Upper lobe of right lung (tissue), 1 donor: ENCODE results near the gene SOCS6. TPM values are rescaled to one million over a fixed set of nuclear protein-coding genes. Genes with fewer than 3 reads are reported as not detected.

Experiments used
- ATAC-seq: fragments of 200-7000 bp; cut with Tn5 transposase; one replicate; pipeline ENCODE4 v1.9.1; 2020; ENCODE audit warnings: mild to moderate bottlenecking, moderate library complexity
- DNase-seq: peaks from one replicate; pipeline ENCODE4 v3.0.0-alpha.2; 2020
- H3K27ac ChIP-seq: fragments of 200-600 bp; one replicate; pipeline ENCODE4 v1.8.0; 2022
- H3K27me3 ChIP-seq: fragments of 200-600 bp; one replicate; pipeline ENCODE4 v1.8.0; 2022; ENCODE audit warnings: mild to moderate bottlenecking
- H3K36me3 ChIP-seq: fragments of 200-600 bp; one replicate; pipeline ENCODE4 v1.8.0; 2022
- H3K4me1 ChIP-seq: fragments of 200-600 bp; one replicate; pipeline ENCODE4 v1.8.0; 2022
- H3K4me3 ChIP-seq: fragments of 200-600 bp; one replicate; pipeline ENCODE4 v1.8.0; 2022; ENCODE audit warnings: mild to moderate bottlenecking
- H3K9me3 ChIP-seq: fragments of 200-600 bp; one replicate; pipeline ENCODE4 v1.8.0; 2022
- CTCF ChIP-seq: fragments of 200-600 bp; IDR thresholded peaks from one replicate; pipeline ENCODE4 v1.8.0; 2022; ENCODE audit warnings: antibody characterized with exemption
- intact Hi-C: fragments of 100-400 bp; cut with DNase I; formaldehyde crosslinking; loops from one replicate; pipeline ENCODE4 v1.11.0; 2022
- total RNA-seq: library from RNA; stranded (reverse); fragmentation: NEBNext Ultra II Directional; extraction: Animal tissue kit (Norgen Biotek cat#: 25700); gene quantifications from one replicate; pipeline ENCODE4 v1.2.1, GENCODE V29; 2021
- donor health status: DM: no; HTN: yes; CAD: no; lungs with severe emphysema.

The SOCS6 gene
- total RNA-seq, 1 donor from 2014 or later, result 20.9 TPM

GRCh38 chr18:70280007-70280925 lies 8.6 kb upstream of the SOCS6 start:
- DNase-seq (no peak), ATAC-seq (peak; percentile 35)
- Histone ChIP-seq H3K9me3 (no peaks in the 10 kb centered on the region), H3K4me3 (no peak overlapping the region), H3K27me3 (no peaks in the 10 kb centered on the region), H3K4me1 (no peaks in the 10 kb centered on the region), H3K36me3 (no peaks in the 10 kb centered on the region), H3K27ac (no peak overlapping the region)
- intact Hi-C loops, result no loop called here
- no peak for TF ChIP-seq CTCF

DNA sequence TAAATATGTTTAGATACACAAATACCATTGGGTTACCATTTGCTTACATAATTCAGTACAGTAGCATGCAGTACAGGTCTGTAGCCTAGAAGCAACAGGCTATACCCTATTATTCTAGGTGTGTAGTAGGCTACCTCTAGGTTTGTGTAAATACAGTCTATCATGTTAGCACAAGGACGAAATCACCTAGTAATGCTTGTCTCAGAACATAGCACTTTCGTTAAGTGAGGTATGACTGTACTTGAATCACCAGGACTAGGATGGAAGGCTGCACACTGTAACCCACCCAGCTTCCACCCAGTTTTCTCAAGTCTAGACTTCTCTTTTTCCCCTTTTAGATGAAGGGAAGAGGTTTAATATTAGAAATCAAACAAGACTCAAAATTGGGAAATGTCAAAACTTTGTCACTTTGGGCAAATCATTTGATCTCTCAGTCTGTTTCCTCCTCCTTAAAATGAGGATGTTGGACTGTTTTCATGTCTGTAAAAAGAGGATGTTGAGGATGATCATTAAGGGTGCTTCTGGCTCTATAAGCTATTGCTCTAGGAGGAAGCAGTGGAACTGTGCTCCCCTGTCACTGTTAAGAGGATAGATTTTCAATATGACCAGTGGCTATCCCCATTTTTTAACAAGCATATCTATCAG lies 3.7 kb upstream of the SOCS6 start:
- Histone ChIP-seq H3K27me3 (no peaks in the 10 kb centered on the region), H3K4me1 (peaks cover 2% of the 10 kb centered on the region), H3K27ac (no peak overlapping the region), H3K9me3 (no peaks in the 10 kb centered on the region), H3K4me3 (no peak overlapping the region), H3K36me3 (no peaks in the 10 kb centered on the region)
- peak; percentile 49 for ATAC-seq
- no peak for DNase-seq
- no peak for TF ChIP-seq CTCF
- intact Hi-C loops, result no loop called here

DNA sequence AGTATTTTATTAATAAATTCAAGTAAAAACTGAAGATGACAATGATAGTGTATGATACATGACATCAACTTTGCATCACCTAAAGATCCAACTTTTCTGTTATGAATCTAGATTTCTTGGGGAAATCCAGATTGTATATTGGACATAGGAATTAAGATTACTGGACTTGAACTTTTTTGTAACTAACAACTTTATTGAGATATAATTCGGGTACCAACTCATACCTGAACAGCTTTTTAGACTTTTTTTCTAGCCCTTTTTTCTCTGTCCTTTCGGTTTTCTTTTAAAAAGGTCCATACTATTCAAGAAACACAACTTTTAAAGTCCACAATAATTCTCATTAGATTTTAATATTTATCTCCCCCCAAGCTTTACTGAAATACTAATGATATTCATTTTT lies 1.1 kb upstream of the SOCS6 start:
- TF ChIP-seq CTCF, result no peak
- DNase-seq (no peak), ATAC-seq (no peak)
- no peaks in the 10 kb centered on the region for H3K27me3 ChIP-seq
- H3K4me3 ChIP-seq, result no peak overlapping the region
- H3K27ac ChIP-seq, result no peak overlapping the region
- no peaks in the 10 kb centered on the region for H3K9me3 ChIP-seq
- intact Hi-C loops, result no loop called here
- H3K4me1 ChIP-seq, result peaks cover 27% of the 10 kb centered on the region
- H3K36me3 ChIP-seq, result no peaks in the 10 kb centered on the region

DNA sequence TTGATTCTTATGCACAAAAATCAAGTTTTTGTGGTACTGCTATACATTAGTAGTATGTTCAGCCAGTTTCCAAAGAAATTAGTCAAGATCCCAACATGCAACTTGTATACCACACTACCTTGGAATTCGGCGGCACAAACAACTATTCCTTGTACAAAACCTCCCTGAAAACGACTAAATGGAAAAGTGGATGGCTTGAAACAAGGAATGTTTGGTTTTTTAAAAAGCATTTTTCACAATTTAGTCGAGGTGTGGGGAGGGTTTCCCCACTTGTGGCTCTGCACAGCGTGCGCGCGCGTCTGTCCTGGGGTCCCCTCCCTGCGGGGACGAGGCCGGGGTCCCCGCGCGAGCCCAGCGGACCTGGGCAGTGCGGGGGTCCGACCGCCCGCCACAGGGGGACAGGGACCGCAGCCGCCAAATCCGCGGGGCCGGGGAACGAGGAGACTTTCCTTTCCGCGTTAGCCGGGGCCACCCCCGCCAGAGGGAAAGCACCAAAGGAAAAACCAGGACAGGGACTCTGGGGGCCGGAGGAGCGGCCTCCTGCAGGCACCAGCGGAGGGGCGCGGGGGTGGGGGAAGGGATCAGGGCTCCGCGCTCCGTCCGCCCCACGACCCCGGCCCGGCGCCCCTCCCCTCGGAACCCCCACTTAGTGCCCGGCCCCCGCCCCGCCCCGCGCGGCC lies 534 bp upstream of the SOCS6 start:
- ATAC-seq, result peak; percentile 23
- no peaks in the 10 kb centered on the region for H3K36me3 ChIP-seq
- no peaks in the 10 kb centered on the region for H3K27me3 ChIP-seq
- intact Hi-C loops, result no loop called here
- peak; percentile 78 for DNase-seq
- peak overlapping the region; percentile 63 for H3K4me3 ChIP-seq
- H3K4me1 ChIP-seq, result peaks cover 32% of the 10 kb centered on the region
- TF ChIP-seq CTCF, result no peak
- H3K9me3 ChIP-seq, result no peaks in the 10 kb centered on the region
- H3K27ac ChIP-seq, result peak overlapping the region; percentile 90

DNA sequence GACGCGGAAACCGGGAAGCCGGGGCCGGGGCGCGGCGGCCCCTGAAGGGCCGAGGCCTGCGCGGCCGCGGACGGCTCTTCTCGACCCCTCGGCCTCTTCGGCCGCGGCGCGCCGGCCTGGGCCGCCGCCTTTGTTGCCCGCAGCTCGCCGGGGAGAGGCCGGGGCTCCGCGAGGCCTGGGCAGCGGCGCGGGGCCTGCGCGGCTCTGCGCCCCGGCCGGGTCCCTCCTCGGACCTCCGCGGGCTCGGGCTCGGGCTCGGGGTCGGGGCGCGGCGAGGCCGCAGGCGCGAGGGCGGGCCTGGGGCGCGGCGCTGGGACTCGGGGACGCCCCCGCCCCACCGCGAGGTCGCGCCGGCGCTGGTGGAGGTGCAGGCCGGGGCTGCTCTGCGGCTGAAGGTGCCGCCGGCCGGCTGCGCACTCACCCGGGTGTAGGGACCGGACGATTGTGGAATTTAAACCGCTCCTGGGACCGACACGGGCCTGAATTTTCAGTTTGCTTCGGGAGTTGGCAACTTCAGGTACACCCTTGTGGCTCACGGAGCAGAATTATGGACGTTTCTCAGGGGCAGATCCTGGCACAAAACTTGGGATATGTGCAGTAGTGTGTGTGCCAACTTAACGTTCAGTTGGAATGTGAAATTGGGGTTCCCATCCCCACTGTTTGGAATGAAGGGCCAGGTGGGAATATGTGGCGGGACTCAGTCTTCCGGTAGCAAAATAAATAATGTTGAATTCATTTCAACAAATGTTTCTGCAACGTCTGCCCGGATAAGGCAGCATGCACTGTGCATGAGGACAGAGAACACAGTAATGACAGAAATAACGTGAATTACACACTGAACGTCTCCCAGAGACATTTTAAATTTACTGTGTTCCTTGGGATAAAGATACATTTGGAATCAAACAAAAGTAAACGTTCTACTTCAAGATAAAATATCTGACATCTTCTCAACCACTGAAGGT lies 787 bp downstream of the SOCS6 start:
- peak overlapping the region; percentile 90 for H3K27ac ChIP-seq
- H3K4me1 ChIP-seq, result peaks cover 33% of the 10 kb centered on the region
- peak overlapping the region; percentile 67 for H3K4me3 ChIP-seq
- no peaks in the 10 kb centered on the region for H3K9me3 ChIP-seq
- intact Hi-C loops, result no loop called here
- no peaks in the 10 kb centered on the region for H3K27me3 ChIP-seq
- peak; percentile 77 for DNase-seq
- no peak for TF ChIP-seq CTCF
- no peaks in the 10 kb centered on the region for H3K36me3 ChIP-seq
- peak; percentile 65 for ATAC-seq
